A549 (cell line): ENCODE measurements around the gene TPO. TPM values are rescaled to one million over a fixed set of nuclear protein-coding genes. Genes with fewer than 3 reads are reported as not detected.

Experiments used
- ATAC-seq, 2 experiments: fragments of 200-7000 bp in 1 of 2; fragments of >200 bp in 1 of 2; cut with Nextera tagmentation in 1 of 2; cut with Tn5 transposase in 1 of 2; 3 replicates each; pipeline versions ENCODE4 v1.8.0 to v1.9.1; 2018 to 2020; ENCODE audit warnings: mild to moderate bottlenecking in 1 of 2, moderate library complexity in 1 of 2
- CTCF ChIA-PET: fragments of 300-600 bp; sonication (Branson Sonifier 250); formaldehyde crosslinking; extraction: SDS; loops from one replicate; lab custom pipeline; 2021; ENCODE audit warnings: antibody characterized with exemption, inconsistent platforms; lab: Yijun Ruan, JAX
- POLR2A ChIA-PET: fragments of 350-600 bp; formaldehyde crosslinking; extraction: SDS; loops from one replicate; lab custom pipeline; 2021; ENCODE audit warnings: antibody characterized with exemption, inconsistent platforms; lab: Yijun Ruan, JAX
- DNase-seq, 2 experiments: peaks; one replicate each; pipeline versions ENCODE4 v3.0.0 to v3.0.0-alpha.2; 2011 to 2016; ENCODE audit warnings: low read depth in 1 of 2, low spot score in 1 of 2
- FAIRE-seq: peaks from 2 replicates; lab custom pipeline; 2011; peaks lifted over from hg19 to GRCh38; lab: Jason Lieb, UNC
- H3K27ac ChIP-seq, 2 experiments: fragments of >200 bp; sonication (Bioruptor Twin); formaldehyde crosslinking; 3 replicates each; pipeline ENCODE4 v1.5.1; 2016 to 2017
- H3K4me1 ChIP-seq: fragments of >200 bp; sonication (Bioruptor Twin); formaldehyde crosslinking; 3 replicates; pipeline ENCODE4 v1.6.1; 2016
- H3K4me2 ChIP-seq: fragments of >200 bp; sonication (Bioruptor Twin); formaldehyde crosslinking; 3 replicates; pipeline ENCODE4 v1.6.1; 2016
- H3K4me3 ChIP-seq: fragments of >200 bp; sonication (Bioruptor Twin); formaldehyde crosslinking; 3 replicates; pipeline ENCODE4 v1.5.1; 2016
- H3K9me3 ChIP-seq: fragments of >200 bp; sonication (Bioruptor Twin); formaldehyde crosslinking; 3 replicates; pipeline ENCODE4 v1.6.1; 2016
- BCL3 ChIP-seq: fragments of >200 bp; sonication (Bioruptor Twin); formaldehyde crosslinking; IDR thresholded peaks from 3 replicates; pipeline ENCODE4 v1.6.1; 2016
- EHF ChIP-seq: fragments of 250-450 bp; sonication (Bioruptor Pico); IDR thresholded peaks from 2 replicates; pipeline ENCODE4 v1.5.0; 2020; ENCODE audit warnings: mild to moderate bottlenecking
- HES2 ChIP-seq: fragments of >200 bp; sonication (Bioruptor Twin); formaldehyde crosslinking; IDR thresholded peaks from 2 replicates; pipeline ENCODE4 v1.6.1; 2016
- HOXB13 ChIP-seq: fragments of 250-450 bp; sonication (Bioruptor Pico); IDR thresholded peaks from 2 replicates; pipeline ENCODE4 v1.5.0; 2020; ENCODE audit warnings: low read depth, mild to moderate bottlenecking, moderate library complexity
- MAFK ChIP-seq: fragments of 450-650 bp; IDR thresholded peaks from 2 replicates; pipeline ENCODE4 v1.6.1; 2014; ENCODE audit not compliant: partially characterized antibody
- NFE2L2 ChIP-seq: fragments of 150-350 bp; conservative IDR thresholded peaks from 2 replicates; pipeline ENCODE4 v1.6.1; 2014; ENCODE audit warnings: low read length
- POLR2AphosphoS2 ChIP-seq: conservative IDR thresholded peaks from 2 replicates; pipeline ENCODE4 v1.6.1; 2012; ENCODE audit warnings: low read length, improper control_type of control experiment, inconsistent platforms
- RAD21 ChIP-seq, 2 experiments: fragments of >200 bp in 1 of 2; sonication (Bioruptor Twin) in 1 of 2; formaldehyde crosslinking in 1 of 2; IDR thresholded peaks in 1 of 2; conservative IDR thresholded peaks in 1 of 2; 2 replicates in 1 of 2; 3 replicates in 1 of 2; pipeline ENCODE4 v1.6.1; 2012 to 2018; ENCODE audit warnings: inconsistent platforms in 1 of 2
- RCOR1 ChIP-seq: fragments of 150-350 bp; IDR thresholded peaks from 2 replicates; pipeline ENCODE4 v1.6.1; 2014; ENCODE audit warnings: antibody characterized with exemption, low read length, low read depth
- REST ChIP-seq: fragments of 200-600 bp; sonication (generic); IDR thresholded peaks from 2 replicates; pipeline ENCODE4 v1.6.1; 2016; ENCODE audit warnings: antibody characterized with exemption, mild to moderate bottlenecking, moderate library complexity
- RFX5 ChIP-seq: fragments of 450-650 bp; IDR thresholded peaks from 2 replicates; pipeline ENCODE4 v1.7.1; 2014; ENCODE audit warnings: antibody characterized with exemption, mild to moderate bottlenecking, moderate library complexity
- SREBF2 ChIP-seq: fragments of 450-650 bp; IDR thresholded peaks from 2 replicates; pipeline ENCODE4 v1.6.1; 2014; ENCODE audit warnings: mild to moderate bottlenecking, moderate library complexity
- USF2 ChIP-seq: fragments of 450-650 bp; IDR thresholded peaks from 2 replicates; pipeline ENCODE4 v1.6.1; 2014; ENCODE audit warnings: antibody characterized with exemption
- ZC3H11A ChIP-seq: fragments of 450-650 bp; IDR thresholded peaks from 2 replicates; pipeline ENCODE4 v1.6.1; 2014; ENCODE audit warnings: antibody characterized with exemption, mild to moderate bottlenecking
- ZNF302 ChIP-seq: fragments of 250-450 bp; sonication (Bioruptor Pico); IDR thresholded peaks from 2 replicates; pipeline ENCODE4 v1.9.0; 2021; ENCODE audit warnings: inconsistent platforms, mild to moderate bottlenecking, moderate library complexity
- ZSCAN20 ChIP-seq: fragments of 250-450 bp; sonication (Bioruptor Pico); IDR thresholded peaks from 2 replicates; pipeline ENCODE4 v1.8.0; 2022; ENCODE audit warnings: mild to moderate bottlenecking, moderate library complexity
- WGBS: methylation state at CpG from one replicate; pipeline ENCODE4 v1.1.6; 2017; ENCODE audit errors: missing lambda C conversion rate; 5-methylcytosine and 5-hydroxymethylcytosine counted together
- polyA plus RNA-seq, 4 experiments: library from polyadenylated mRNA; depleted of rRNA in 3 of 4; stranded (reverse); fragments of >200 nt; fragmentation: RNase III in 1 of 4; extraction: RNeasy Plus Mini Kit Qiagen cat#74134 plus additional on column Dnase treatment in 1 of 4; gene quantifications; 2 replicates in 3 of 4; 3 replicates in 1 of 4; pipeline ENCODE4 v1.2.3, GENCODE V29; 2011 to 2017
- TF ChIP-seq, protein P1 (sequence below): IDR thresholded peaks from 2 replicates; pipeline ENCODE4 v1.6.1; 2012
- TF ChIP-seq, protein P2 (sequence below): IDR thresholded peaks from 2 replicates; pipeline ENCODE4 v1.6.1; 2012
- TF ChIP-seq, protein P3 (sequence below): IDR thresholded peaks from 2 replicates; pipeline ENCODE4 v1.6.1; 2012; ENCODE audit warnings: low read depth, borderline replicate concordance

TPO gene
- polyA plus RNA-seq, 2 of the 4 experiments (the other 2 are of a cell fraction) = 0.05 TPM; not detected in 1

DNA sequence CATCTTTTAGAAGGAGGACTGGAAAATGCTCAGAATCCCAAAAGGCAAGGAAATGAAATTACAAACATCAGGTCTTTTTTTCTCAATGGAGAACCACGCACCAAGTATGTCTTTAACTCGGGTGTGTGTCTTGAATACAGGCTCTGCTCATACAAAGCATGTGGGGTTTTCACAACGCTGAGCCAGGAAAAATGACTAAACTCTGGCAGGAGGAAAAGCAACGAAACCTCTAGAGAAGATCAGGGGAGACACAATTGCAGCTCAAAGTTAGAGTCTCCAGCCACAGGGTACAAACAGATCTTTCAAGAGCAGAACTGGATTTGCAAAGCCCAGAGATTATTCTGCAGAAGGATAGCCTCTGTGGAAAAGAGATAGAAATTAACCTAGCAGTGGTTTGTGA is 42.8 kb upstream of the TPO start:
- 5% methylated on average over 4 of the region's 4 CpGs for WGBS
- TF ChIP-seq ZNF302 (CRISPR knock-in tag) = no peak
- no peak for TF ChIP-seq NFE2L2
- TF ChIP-seq, protein P1, sequence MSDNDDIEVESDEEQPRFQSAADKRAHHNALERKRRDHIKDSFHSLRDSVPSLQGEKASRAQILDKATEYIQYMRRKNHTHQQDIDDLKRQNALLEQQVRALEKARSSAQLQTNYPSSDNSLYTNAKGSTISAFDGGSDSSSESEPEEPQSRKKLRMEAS = no peak
- no peak for TF ChIP-seq SREBF2
- no peak for TF ChIP-seq HOXB13 (CRISPR knock-in tag)
- no peak for TF ChIP-seq EHF (CRISPR knock-in tag)
- TF ChIP-seq ZSCAN20 = no peak
- TF ChIP-seq POLR2AphosphoS2 = no peak
- no peak for TF ChIP-seq USF2
- TF ChIP-seq HES2 = no peak
- TF ChIP-seq RAD21 (conservative IDR thresholded peaks at IDR 0.05 in 1 of 2, IDR thresholded peaks at IDR 0.05 in 1 of 2) = no peak
- TF ChIP-seq RCOR1 = no peak
- TF ChIP-seq BCL3 = no peak
- no peak for TF ChIP-seq RFX5
- TF ChIP-seq REST = no peak
- TF ChIP-seq, protein P2, sequence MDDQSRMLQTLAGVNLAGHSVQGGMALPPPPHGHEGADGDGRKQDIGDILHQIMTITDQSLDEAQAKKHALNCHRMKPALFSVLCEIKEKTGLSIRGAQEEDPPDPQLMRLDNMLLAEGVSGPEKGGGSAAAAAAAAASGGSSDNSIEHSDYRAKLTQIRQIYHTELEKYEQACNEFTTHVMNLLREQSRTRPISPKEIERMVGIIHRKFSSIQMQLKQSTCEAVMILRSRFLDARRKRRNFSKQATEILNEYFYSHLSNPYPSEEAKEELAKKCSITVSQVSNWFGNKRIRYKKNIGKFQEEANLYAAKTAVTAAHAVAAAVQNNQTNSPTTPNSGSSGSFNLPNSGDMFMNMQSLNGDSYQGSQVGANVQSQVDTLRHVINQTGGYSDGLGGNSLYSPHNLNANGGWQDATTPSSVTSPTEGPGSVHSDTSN = no peak

DNA sequence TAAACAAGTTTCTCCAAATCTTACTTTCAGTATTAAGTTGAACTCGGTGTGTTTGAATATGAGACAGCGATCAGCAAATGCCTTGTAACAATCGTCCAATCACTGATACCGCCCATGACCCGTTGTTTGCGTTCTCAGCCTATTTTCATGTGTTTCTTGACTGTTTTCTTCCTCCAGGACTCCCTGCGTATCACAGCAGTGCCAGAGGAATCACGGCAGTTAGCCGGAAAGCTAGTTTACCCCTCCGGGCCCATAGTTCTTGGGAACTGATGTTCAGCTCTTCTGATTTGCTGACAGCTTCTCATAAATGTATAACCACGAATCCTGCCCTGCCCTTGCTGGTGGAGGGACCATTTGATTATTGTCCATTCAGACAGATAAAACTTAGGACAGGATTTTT is 42.2 kb upstream of the TPO start:
- FAIRE-seq = no peak
- no peaks in the 10 kb centered on the region for H3K9me3 ChIP-seq
- no peak overlapping the region for H3K4me3 ChIP-seq
- no peak overlapping the region for H3K4me2 ChIP-seq
- POLR2A ChIA-PET = no interaction called here
- no peak for ATAC-seq
- H3K27ac ChIP-seq = no peak overlapping the region
- WGBS = 20% methylated on average over 11 of the region's 11 CpGs
- TF ChIP-seq MAFK (no peak), ZC3H11A (no peak)
- TF ChIP-seq, protein P3, sequence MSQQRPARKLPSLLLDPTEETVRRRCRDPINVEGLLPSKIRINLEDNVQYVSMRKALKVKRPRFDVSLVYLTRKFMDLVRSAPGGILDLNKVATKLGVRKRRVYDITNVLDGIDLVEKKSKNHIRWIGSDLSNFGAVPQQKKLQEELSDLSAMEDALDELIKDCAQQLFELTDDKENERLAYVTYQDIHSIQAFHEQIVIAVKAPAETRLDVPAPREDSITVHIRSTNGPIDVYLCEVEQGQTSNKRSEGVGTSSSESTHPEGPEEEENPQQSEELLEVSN = no peak
- no peak for DNase-seq
- CTCF ChIA-PET = no interaction called here
- H3K4me1 ChIP-seq = no peaks in the 10 kb centered on the region

More for the DNA sequence above, 42.8 kb upstream of the TPO start:
- POLR2A ChIA-PET = no interaction called here
- Histone ChIP-seq H3K4me3 (no peak overlapping the region), H3K9me3 (no peaks in the 10 kb centered on the region), H3K4me2 (no peak overlapping the region), H3K4me1 (no peaks in the 10 kb centered on the region), H3K27ac (no peak overlapping the region)
- DNase-seq = no peak
- FAIRE-seq = no peak
- CTCF ChIA-PET = no interaction called here
- ATAC-seq = no peak
